Stimulated activated CD8-positive, alpha-beta memory T cell treated with anti-CD3 and anti-CD28 coated beads, Interleukin-4, amount 100 ng/mL, for 1 hour (primary cell): Measurements from ENCODE around the gene SLC22A9.

Source experiments
- DNase-seq, 2 donors: peaks; one replicate each; pipeline ENCODE4 v3.0.0-alpha.2; 2020; ENCODE audit warnings: low read depth in 2 of 2, low spot score in 1 of 2

The SLC22A9 gene

DNA sequence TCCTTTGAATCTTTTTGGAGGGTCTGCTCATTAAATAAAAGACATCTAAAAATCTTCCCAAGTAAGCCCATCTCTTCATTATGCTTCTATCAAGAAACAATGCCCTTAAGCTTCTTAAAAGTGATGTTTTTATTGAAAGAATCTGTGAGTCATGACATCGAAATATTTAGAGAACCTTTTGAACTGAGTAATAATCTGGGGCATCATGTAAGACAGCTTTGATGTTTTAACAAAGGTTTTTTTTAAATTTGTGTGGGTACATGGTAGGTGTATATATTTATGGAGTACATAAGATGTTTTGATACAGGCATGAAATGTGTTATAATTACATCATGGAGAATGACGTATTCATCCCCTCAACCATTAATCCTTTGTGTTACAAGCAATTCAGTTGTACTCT, 74.6 kb downstream of the SLC22A9 start:
- DNase-seq = no peak

DNA sequence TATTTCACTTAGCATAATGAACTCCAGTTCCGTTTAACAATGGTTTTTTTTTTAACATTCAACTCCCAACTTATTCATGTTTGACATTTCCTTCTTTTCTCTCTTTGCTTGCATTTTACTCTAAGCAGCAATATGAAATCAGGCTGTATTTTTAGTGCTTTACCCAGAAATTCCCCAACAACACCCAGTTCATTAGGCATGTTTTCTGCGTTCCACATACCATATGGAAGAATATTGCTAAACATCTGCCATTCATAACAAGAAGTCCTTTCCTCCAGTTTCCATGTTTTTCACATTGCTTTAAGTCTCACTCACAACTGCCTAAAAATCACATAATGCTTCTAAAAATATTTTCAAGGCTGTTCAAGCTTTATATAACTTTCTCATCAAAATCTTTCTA, 75.5 kb downstream of the SLC22A9 start:
- DNase-seq = no peak

DNA sequence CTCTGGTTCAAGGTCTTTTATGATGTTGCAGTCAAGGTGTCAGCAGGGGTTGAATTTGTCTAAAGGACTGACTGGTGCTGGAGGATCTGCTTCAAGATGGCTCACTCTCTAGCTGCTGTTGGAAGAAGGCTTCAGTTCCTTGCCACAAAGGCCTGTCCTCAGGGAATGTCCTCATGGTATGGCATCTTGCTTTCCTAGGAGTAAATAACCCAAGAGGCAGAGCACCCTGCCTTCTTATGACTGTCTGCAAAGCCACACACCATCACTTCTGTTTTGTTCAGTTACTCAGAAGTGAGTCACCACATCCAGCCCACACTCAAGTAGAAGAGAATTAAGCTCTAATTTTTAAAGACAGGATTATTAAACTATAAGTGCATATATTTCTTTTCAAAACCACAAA, 76.1 kb downstream of the SLC22A9 start:
- DNase-seq = no peak

DNA sequence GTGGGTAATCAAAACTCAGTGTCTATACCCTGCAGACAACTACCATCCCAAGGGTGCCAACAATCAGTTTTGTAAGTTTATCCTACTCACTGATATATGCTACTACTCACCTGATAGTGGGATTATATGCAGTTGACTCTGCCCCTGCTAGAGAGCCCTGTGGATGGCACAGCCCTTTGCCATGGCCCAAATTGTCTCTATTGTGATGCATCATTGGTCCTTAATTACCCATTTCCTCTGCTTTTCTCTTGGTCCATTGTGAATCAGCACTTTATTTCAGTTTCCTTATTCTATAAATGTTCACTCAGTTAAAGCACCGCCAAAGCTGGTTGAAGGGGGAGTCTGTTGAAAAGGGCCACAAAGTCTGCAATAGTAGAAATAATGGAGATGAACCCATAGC, 79.1 kb downstream of the SLC22A9 start:
- DNase-seq = no peak

DNA sequence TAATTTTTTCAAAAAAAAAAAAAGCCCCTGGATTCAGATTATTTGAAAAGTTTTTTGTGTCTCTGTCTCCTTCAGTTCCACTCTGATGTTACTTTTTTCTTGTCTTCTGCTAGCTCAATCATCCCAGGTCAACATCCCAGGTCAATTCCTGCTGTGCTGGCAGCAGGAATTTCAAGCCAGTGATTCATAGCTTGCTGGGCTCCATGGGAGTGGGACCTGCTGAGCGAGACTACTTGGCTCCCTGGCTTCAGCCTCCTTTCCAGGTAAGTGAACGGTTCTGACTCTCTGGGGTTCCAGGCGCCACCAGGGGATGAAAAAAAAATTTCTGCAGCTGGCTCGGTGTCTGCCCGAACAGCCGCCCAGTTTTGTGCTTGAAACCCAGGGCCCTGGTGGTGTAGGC, 90.0 kb downstream of the SLC22A9 start:
- no peak for DNase-seq
